Measurements from ENCODE around the gene CACNA1C.

CACNA1C gene

GRCh38 chr12:2354151-2354991, 301.6 kb downstream of the CACNA1C start:
- TF ChIP-seq POLR2A (IDR thresholded peaks at IDR 0.05; ENCODE audit: extremely low read depth, insufficient read length) (no peak), MYC (IDR thresholded peaks at IDR 0.05; ENCODE audit: low read depth, low read length) (no peak), MAX (IDR thresholded peaks at IDR 0.05; ENCODE audit: low read depth, low read length) (0 out of 2 replicates have a peak, but pooled peaks have one; percentile 20)
- no peak overlapping the region for H3K4me3 ChIP-seq (ENCODE audit: low read depth, low read length)

GRCh38 chr12:2355198-2355597, 302.4 kb downstream of the CACNA1C start:
- H3K4me3 ChIP-seq (ENCODE audit: low read depth, low read length) = no peak overlapping the region
- no peak for DNase-seq (ENCODE audit: low read depth)
- TF ChIP-seq POLR2A (IDR thresholded peaks at IDR 0.05; ENCODE audit: extremely low read depth, insufficient read length) (no peak), MYC (IDR thresholded peaks at IDR 0.05; ENCODE audit: low read depth, low read length) (0 out of 2 replicates have a peak, but pooled peaks have one; percentile 34), CTCF (IDR thresholded peaks at IDR 0.05; ENCODE audit: low read depth, low read length) (no peak), MAX (IDR thresholded peaks at IDR 0.05; ENCODE audit: low read depth, low read length) (peak; percentile 9; the same call in 1 of the 2 replicates)

More at GRCh38 chr12:2354151-2354991, 301.6 kb downstream of the CACNA1C start:
- peak; percentile 29 for DNase-seq (ENCODE audit: low read depth)

GRCh38 chr12:2355604-2356003, 302.8 kb downstream of the CACNA1C start:
- TF ChIP-seq POLR2A (IDR thresholded peaks at IDR 0.05; ENCODE audit: extremely low read depth, insufficient read length) (no peak), MYC (IDR thresholded peaks at IDR 0.05; ENCODE audit: low read depth, low read length) (no peak), MAX (IDR thresholded peaks at IDR 0.05; ENCODE audit: low read depth, low read length) (no peak), CTCF (IDR thresholded peaks at IDR 0.05; ENCODE audit: low read depth, low read length) (no peak)
- DNase-seq (ENCODE audit: low read depth) = no peak
- H3K4me3 ChIP-seq (ENCODE audit: low read depth, low read length) = no peak overlapping the region

GRCh38 chr12:2356601-2357125, 303.9 kb downstream of the CACNA1C start:
- DNase-seq (ENCODE audit: low read depth) = no peak
- H3K4me3 ChIP-seq (ENCODE audit: low read depth, low read length) = no peak overlapping the region
- no peak for TF ChIP-seq MAX (IDR thresholded peaks at IDR 0.05; ENCODE audit: low read depth, low read length)
- TF ChIP-seq MYC (IDR thresholded peaks at IDR 0.05; ENCODE audit: low read depth, low read length) = no peak
- TF ChIP-seq CTCF (IDR thresholded peaks at IDR 0.05; ENCODE audit: low read depth, low read length) = no peak
- TF ChIP-seq POLR2A (IDR thresholded peaks at IDR 0.05; ENCODE audit: extremely low read depth, insufficient read length) = no peak

GRCh38 chr12:2358986-2359658, 306.3 kb downstream of the CACNA1C start:
- TF ChIP-seq MYC (IDR thresholded peaks at IDR 0.05; ENCODE audit: low read depth, low read length) (0 out of 2 replicates have a peak, but pooled peaks have one; percentile 25), CTCF (IDR thresholded peaks at IDR 0.05; ENCODE audit: low read depth, low read length) (no peak), POLR2A (IDR thresholded peaks at IDR 0.05; ENCODE audit: extremely low read depth, insufficient read length) (no peak), MAX (IDR thresholded peaks at IDR 0.05; ENCODE audit: low read depth, low read length) (peak; percentile 39; the same call in 1 of the 2 replicates)
- H3K4me3 ChIP-seq (ENCODE audit: low read depth, low read length) = peak overlapping the region; percentile 26
- DNase-seq (ENCODE audit: low read depth) = peak; percentile 77
